Stimulated activated CD4-positive, alpha-beta T cell treated with anti-CD3 and anti-CD28 coated beads, Interleukin-4, amount 100 ng/mL, for 24 hours (primary cell): ENCODE results near the gene TUBG2.
"Not testable (repeated sequence)": the region's sequence is repeated elsewhere in the genome, so short reads cannot be mapped to it uniquely, and the experiment has no call there.

Source experiments
- DNase-seq: peaks from one replicate; pipeline ENCODE4 v3.0.0-alpha.2; 2020

Gene TUBG2

GRCh38 chr17:42659079-42659931, at the start of gene TUBG2:
TSS of gene TUBG2 (plus strand) at chr17:42659284. CDS start at chr17:42659504, 220 bp downstream.
- DNase-seq: peak; percentile 85

- not testable (repeated sequence) for DNase-seq
These were observed 49.0 kb upstream of the TUBG2 start for GRCh38 chr17:42609814-42610801.

- DNase-seq: no peak
These were observed 47.1 kb upstream of the TUBG2 start for GRCh38 chr17:42612013-42612412.

GRCh38 chr17:42613699-42614295, 45.3 kb upstream of the TUBG2 start:
- DNase-seq: no peak

- no peak for DNase-seq
These were observed 41.1 kb upstream of the TUBG2 start for GRCh38 chr17:42617956-42618431.

GRCh38 chr17:42618442-42619150, 40.5 kb upstream of the TUBG2 start:
- no peak for DNase-seq

GRCh38 chr17:42621987-42622386, 37.1 kb upstream of the TUBG2 start:
- DNase-seq: not testable (repeated sequence)

GRCh38 chr17:42623271-42623670, 35.8 kb upstream of the TUBG2 start:
- no peak for DNase-seq

- DNase-seq: no peak
These were observed 35.1 kb upstream of the TUBG2 start for GRCh38 chr17:42623732-42624596.

- DNase-seq: not testable (repeated sequence)
These were observed 31.9 kb upstream of the TUBG2 start for GRCh38 chr17:42627032-42627764.

- no peak for DNase-seq
These were observed 29.6 kb upstream of the TUBG2 start for GRCh38 chr17:42629411-42630009.

- DNase-seq: no peak
These were observed 26.1 kb upstream of the TUBG2 start for GRCh38 chr17:42632949-42633444.

GRCh38 chr17:42639525-42640113, 19.5 kb upstream of the TUBG2 start:
- DNase-seq: no peak

- DNase-seq: no peak
These were observed 19.0 kb upstream of the TUBG2 start for GRCh38 chr17:42640121-42640520.

- no peak for DNase-seq
These were observed 16.7 kb upstream of the TUBG2 start for GRCh38 chr17:42642336-42642735.

- DNase-seq: no peak
These were observed 11.3 kb upstream of the TUBG2 start for GRCh38 chr17:42647778-42648177.

- DNase-seq: no peak
These were observed 7.7 kb upstream of the TUBG2 start for GRCh38 chr17:42651392-42651791.

- no peak for DNase-seq
These were observed 5.6 kb upstream of the TUBG2 start for GRCh38 chr17:42653179-42654124.
